ENCODE results near the gene SLC19A2. TPM values are rescaled to one million over a fixed set of nuclear protein-coding genes. Genes with fewer than 3 reads are reported as not detected.

SLC19A2 gene
- total RNA-seq, 1 experiment from 2014 or later: 10.1 TPM

GRCh38 chr1:169487561-169487960 lies 1.8 kb upstream of the SLC19A2 start:
- no peak overlapping the region for H3K4me3 ChIP-seq (replicated peaks in 1 of 2; ENCODE audit: low read depth in 1 of 2, low read length in 2 of 2)
- no peak for DNase-seq (ENCODE audit: low read depth, low spot score)
- no peaks in the 10 kb centered on the region for H4K20me1 ChIP-seq (ENCODE audit: insufficient read depth)
- peaks cover 27% of the 10 kb centered on the region for H3K79me2 ChIP-seq (ENCODE audit: insufficient read depth, low read length)
- TF ChIP-seq, protein P1, sequence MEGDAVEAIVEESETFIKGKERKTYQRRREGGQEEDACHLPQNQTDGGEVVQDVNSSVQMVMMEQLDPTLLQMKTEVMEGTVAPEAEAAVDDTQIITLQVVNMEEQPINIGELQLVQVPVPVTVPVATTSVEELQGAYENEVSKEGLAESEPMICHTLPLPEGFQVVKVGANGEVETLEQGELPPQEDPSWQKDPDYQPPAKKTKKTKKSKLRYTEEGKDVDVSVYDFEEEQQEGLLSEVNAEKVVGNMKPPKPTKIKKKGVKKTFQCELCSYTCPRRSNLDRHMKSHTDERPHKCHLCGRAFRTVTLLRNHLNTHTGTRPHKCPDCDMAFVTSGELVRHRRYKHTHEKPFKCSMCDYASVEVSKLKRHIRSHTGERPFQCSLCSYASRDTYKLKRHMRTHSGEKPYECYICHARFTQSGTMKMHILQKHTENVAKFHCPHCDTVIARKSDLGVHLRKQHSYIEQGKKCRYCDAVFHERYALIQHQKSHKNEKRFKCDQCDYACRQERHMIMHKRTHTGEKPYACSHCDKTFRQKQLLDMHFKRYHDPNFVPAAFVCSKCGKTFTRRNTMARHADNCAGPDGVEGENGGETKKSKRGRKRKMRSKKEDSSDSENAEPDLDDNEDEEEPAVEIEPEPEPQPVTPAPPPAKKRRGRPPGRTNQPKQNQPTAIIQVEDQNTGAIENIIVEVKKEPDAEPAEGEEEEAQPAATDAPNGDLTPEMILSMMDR (IDR thresholded peaks at IDR 0.05 in 2 of 3, conservative IDR thresholded peaks at IDR 0.05 in 1 of 3; ENCODE audit: borderline replicate concordance in 1 of 3, insufficient read depth in 1 of 3, low read depth in 2 of 3, low read length in 2 of 3): no peak
- TF ChIP-seq MAX (IDR thresholded peaks at IDR 0.05) (no peak), ZFX (IDR thresholded peaks at IDR 0.05) (no peak)
- H3K9me2 ChIP-seq (ENCODE audit: insufficient read depth): no peaks in the 10 kb centered on the region
- H2AFZ ChIP-seq (ENCODE audit: low read depth, low read length, poor library complexity, severe bottlenecking): no peak overlapping the region
- H3K27ac ChIP-seq (ENCODE audit: low read depth, low read length): no peak overlapping the region
- H3K4me1 ChIP-seq (ENCODE audit: control insufficient read depth in 1 of 2, insufficient read depth in 2 of 2, low read length in 2 of 2): peaks cover 4 to 23% of the 10 kb centered on the region in 2 experiments; a peak in 3 of 4 replicates
- no TSS peak for BruUV-seq (replicated peaks)
- ATAC-seq: no peak
- no peaks in the 10 kb centered on the region for H3K9me3 ChIP-seq (ENCODE audit: control insufficient read depth in 1 of 2, insufficient read depth in 1 of 2, low read depth in 1 of 2, low read length in 2 of 2)
- H3K36me3 ChIP-seq (ENCODE audit: control insufficient read depth in 1 of 2, insufficient read depth in 2 of 2, low read length in 2 of 2): no peaks in the 10 kb centered on the region
- no peaks in the 10 kb centered on the region for H3K27me3 ChIP-seq (ENCODE audit: insufficient read depth, low read length)
- ChIA-PET POLR2A (no interaction called here), CTCF (no interaction called here), RAD21 (ENCODE audit: low non-redundant PET in 1 of 2, low total read pairs in 2 of 2, uncharacterized antibody in 2 of 2, unreplicated experiment in 2 of 2) (no interaction called here)
- intact Hi-C loops (cut with micrococcal nuclease): loop anchor here (5.0 kb wide), 1 partner anchor 40 kb away; no protein-coding TSS in a partner anchor
- no peak overlapping the region for H3K9ac ChIP-seq (ENCODE audit: low read length)
- no peak overlapping the region for H3K4me2 ChIP-seq (ENCODE audit: low read length)

DNA sequence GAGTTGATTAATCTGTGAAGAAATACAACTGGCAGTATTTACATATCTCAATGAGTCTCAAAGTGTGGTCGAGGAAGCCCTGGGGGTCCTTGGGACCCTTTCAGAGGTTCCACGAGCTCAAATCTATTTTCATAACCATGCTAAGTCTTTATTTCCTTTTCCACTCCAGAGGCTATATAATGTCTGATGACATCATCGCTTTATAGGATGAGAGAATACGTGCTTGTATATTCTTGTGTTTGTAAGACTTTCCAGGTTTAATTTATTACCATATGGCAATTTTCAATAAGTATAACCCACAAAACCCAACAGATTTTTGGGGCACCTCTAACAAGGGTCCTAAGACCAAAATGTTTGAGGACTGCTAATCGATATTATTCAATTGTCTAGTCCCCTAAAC lies 1.4 kb upstream of the SLC19A2 start:
- no peaks in the 10 kb centered on the region for H3K27me3 ChIP-seq (ENCODE audit: insufficient read depth, low read length)
- H3K4me1 ChIP-seq (ENCODE audit: control insufficient read depth in 1 of 2, insufficient read depth in 2 of 2, low read length in 2 of 2): peaks cover 4 to 23% of the 10 kb centered on the region in 2 experiments; a peak in 3 of 4 replicates
- H2AFZ ChIP-seq (ENCODE audit: low read depth, low read length, poor library complexity, severe bottlenecking): no peak overlapping the region
- DNase-seq (ENCODE audit: low read depth, low spot score) (no peak), ATAC-seq (no peak)
- POLR2A ChIA-PET: no interaction called here
- H3K36me3 ChIP-seq (ENCODE audit: control insufficient read depth in 1 of 2, insufficient read depth in 2 of 2, low read length in 2 of 2): no peaks in the 10 kb centered on the region
- no peaks in the 10 kb centered on the region for H3K9me2 ChIP-seq (ENCODE audit: insufficient read depth)
- no peaks in the 10 kb centered on the region for H4K20me1 ChIP-seq (ENCODE audit: insufficient read depth)
- peaks cover 31% of the 10 kb centered on the region for H3K79me2 ChIP-seq (ENCODE audit: insufficient read depth, low read length)
- H3K4me3 ChIP-seq (replicated peaks in 1 of 2; ENCODE audit: low read depth in 1 of 2, low read length in 2 of 2): no peak overlapping the region
- H3K9ac ChIP-seq (ENCODE audit: low read length): no peak overlapping the region
- H3K9me3 ChIP-seq (ENCODE audit: control insufficient read depth in 1 of 2, insufficient read depth in 1 of 2, low read depth in 1 of 2, low read length in 2 of 2): no peaks in the 10 kb centered on the region
- BruUV-seq (replicated peaks): no TSS peak
- CTCF ChIA-PET: no interaction called here
- RAD21 ChIA-PET (ENCODE audit: low non-redundant PET in 1 of 2, low total read pairs in 2 of 2, uncharacterized antibody in 2 of 2, unreplicated experiment in 2 of 2): no interaction called here
- H3K4me2 ChIP-seq (ENCODE audit: low read length): peak overlapping the region; percentile 93
- intact Hi-C loops (cut with micrococcal nuclease): loop anchor here (5.0 kb wide), 1 partner anchor 40 kb away; no protein-coding TSS in a partner anchor
- no peak overlapping the region for H3K27ac ChIP-seq (ENCODE audit: low read depth, low read length)
- no peak for TF ChIP-seq FOSL1 (IDR thresholded peaks at IDR 0.05; ENCODE audit: low read depth)
- TF ChIP-seq CBX3 (IDR thresholded peaks at IDR 0.05; ENCODE audit: low read depth): no peak
- no peak for TF ChIP-seq CEBPB (IDR thresholded peaks at IDR 0.05; ENCODE audit: low read depth)
- TF ChIP-seq SIN3A (IDR thresholded peaks at IDR 0.05; ENCODE audit: low read depth): no peak
- TF ChIP-seq JUND (IDR thresholded peaks at IDR 0.05): no peak
- TF ChIP-seq, protein P1 (IDR thresholded peaks at IDR 0.05 in 2 of 3, conservative IDR thresholded peaks at IDR 0.05 in 1 of 3; ENCODE audit: borderline replicate concordance in 1 of 3, insufficient read depth in 1 of 3, low read depth in 2 of 3, low read length in 2 of 3): no peak
- TF ChIP-seq, protein P2, sequence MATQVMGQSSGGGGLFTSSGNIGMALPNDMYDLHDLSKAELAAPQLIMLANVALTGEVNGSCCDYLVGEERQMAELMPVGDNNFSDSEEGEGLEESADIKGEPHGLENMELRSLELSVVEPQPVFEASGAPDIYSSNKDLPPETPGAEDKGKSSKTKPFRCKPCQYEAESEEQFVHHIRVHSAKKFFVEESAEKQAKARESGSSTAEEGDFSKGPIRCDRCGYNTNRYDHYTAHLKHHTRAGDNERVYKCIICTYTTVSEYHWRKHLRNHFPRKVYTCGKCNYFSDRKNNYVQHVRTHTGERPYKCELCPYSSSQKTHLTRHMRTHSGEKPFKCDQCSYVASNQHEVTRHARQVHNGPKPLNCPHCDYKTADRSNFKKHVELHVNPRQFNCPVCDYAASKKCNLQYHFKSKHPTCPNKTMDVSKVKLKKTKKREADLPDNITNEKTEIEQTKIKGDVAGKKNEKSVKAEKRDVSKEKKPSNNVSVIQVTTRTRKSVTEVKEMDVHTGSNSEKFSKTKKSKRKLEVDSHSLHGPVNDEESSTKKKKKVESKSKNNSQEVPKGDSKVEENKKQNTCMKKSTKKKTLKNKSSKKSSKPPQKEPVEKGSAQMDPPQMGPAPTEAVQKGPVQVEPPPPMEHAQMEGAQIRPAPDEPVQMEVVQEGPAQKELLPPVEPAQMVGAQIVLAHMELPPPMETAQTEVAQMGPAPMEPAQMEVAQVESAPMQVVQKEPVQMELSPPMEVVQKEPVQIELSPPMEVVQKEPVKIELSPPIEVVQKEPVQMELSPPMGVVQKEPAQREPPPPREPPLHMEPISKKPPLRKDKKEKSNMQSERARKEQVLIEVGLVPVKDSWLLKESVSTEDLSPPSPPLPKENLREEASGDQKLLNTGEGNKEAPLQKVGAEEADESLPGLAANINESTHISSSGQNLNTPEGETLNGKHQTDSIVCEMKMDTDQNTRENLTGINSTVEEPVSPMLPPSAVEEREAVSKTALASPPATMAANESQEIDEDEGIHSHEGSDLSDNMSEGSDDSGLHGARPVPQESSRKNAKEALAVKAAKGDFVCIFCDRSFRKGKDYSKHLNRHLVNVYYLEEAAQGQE (IDR thresholded peaks at IDR 0.05; ENCODE audit: low read depth): no peak
- TF ChIP-seq ELF1 (IDR thresholded peaks at IDR 0.05; ENCODE audit: borderline replicate concordance, low read depth): no peak
